Effector CD4-positive, alpha-beta T cell (primary cell): ENCODE data around the gene GNA12.

Source experiments
- DNase-seq: peaks from one replicate; pipeline ENCODE4 v3.0.0-alpha.2; 2020

Gene GNA12

GRCh38 chr7:2777898-2778535, 66.1 kb downstream of the GNA12 start:
- DNase-seq = no peak

DNA sequence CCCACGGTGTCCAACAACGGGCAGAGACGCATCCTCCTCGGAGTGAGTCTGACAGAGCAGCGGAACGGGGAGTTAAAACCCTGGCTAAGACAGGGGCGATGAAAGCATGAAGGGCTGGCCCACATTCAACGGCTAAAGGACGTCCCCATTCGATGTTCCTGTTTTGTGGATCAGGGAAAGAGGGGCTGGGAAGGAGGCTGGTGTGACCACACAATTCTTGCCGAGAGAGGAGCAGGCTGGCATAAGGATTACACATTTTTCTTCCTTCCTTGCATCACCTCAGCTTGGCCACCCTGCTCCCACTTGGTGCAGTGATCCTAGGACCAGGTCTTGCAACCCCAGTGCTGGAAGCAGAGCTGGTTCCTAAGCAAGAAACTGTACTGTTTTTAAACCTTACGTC, 67.7 kb downstream of the GNA12 start:
- DNase-seq = no peak

DNA sequence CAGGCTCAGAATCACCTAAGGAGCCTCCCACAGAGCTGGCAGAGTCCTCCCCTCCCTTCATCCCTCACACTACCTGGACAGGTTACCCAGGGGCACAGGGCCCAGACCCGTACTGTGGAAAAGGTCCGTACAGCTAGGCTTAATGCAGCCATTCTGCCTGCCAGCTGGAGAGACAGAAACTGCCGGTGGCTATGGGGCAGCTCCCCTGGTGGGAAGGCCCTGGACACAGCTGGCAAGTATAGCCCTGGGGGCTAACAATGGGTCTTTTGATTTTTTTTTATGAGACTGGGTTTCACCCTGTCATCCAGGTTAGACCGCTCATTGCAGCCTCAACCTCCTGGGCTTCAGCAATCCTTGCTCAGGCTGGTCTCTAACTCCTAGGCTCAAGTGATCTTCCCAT, 68.3 kb downstream of the GNA12 start:
- DNase-seq = no peak

- DNase-seq = no peak
These were observed 68.7 kb downstream of the GNA12 start for GRCh38 chr7:2775376-2775775.

- no peak for DNase-seq
These were observed 69.2 kb downstream of the GNA12 start for GRCh38 chr7:2774935-2775334.

GRCh38 chr7:2774280-2774679, 69.8 kb downstream of the GNA12 start:
- DNase-seq = no peak

- DNase-seq = no peak
These were observed 70.5 kb downstream of the GNA12 start for GRCh38 chr7:2773608-2774007.

DNA sequence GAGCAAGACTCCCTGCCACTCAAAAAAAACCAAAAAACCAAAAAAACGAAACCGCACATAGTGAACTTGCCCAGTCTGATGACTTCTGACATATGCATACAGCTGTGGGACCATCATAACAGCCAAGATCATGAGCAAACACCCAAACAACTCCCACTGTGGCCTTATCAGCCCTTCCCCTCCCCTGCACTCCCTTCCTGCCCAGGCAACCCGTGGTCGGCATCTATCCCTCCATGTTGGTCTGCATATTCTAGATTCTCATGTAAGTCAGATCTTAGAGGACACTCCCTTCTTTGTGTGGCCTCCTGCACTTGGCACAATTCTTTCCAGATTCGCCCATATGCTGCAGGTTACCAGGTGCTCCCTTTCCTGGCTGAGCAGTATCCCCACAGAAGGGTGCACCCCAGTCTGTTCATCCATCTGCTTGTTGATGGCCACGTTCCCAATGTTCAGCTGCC, 72.8 kb downstream of the GNA12 start:
- no peak for DNase-seq

- DNase-seq = no peak
These were observed 79.5 kb downstream of the GNA12 start for GRCh38 chr7:2764621-2765020.

DNA sequence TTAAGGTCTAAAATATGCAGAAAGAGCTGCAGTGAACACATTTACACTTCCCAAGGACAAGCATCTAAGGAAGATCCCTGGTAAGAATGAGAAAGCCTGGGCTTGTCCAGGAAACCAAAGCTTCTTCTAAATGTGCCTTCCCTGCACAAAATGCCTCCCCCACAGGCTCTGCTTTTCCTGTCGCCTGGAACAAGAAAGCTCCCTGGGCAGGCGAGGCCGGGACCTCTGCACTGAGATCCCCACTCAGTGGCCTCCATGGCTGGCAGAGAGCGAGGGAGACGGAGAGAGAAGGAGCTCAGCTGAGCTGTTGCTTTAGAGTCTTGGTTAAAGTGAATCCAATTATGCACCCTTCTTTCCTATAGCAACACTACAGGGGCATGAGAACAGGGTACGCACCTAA, 80.5 kb downstream of the GNA12 start:
- DNase-seq = no peak

DNA sequence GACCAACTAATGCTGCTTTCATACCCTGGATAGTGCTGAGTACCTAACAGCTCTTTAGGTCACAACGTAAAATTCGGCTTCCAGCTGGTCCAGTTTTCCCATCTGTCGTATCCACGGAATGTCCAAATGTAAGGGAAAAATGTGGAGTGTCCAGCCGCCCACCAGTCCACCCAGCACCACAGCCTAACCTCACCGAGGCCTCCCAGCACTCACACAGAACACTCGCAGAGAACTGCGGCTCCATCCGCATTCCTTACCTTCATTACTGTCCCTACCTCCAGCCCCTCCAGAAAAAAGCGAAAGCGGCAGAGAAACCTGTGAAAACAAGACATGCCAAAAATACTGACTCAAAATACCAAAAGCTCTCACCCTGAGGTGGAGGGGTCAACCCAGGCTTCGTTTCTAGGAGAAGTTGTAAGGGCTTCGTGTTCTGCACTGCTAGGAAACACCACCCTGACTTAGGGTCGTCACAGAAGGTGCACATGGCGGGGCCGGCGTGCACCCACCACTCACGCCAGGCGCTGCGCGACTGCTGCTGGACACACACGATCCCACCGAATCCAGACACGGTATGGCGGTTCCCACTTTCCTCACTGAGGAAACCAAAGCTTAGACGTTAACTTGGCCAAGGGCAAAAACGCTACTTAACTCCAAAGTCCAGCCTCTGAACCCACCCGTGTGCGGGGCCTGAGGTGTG, 82.2 kb downstream of the GNA12 start:
- DNase-seq = no peak

DNA sequence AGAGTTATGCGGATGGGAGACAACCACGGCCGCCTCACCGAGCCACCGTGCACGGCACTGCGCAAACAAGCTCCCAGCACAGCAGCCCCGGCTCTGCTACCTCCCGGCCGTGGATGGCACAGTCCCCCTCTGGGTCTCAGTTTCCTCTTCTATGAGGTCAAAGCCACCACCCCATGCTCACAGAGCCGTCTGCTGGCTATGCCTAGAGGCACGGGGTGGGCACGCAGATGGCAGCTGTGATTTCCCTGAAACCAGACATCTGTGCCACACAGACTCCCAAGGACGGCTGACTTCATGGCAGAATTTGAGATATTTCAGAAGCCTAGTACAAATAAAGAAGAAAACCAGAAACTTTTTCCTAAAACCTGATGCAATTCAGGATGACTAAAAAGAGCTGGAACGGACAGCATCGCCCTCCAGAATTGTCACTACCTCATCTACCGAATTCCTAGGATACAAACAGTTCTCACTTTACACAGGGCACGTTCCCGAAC, 82.9 kb downstream of the GNA12 start:
- no peak for DNase-seq

- no peak for DNase-seq
These were observed 83.8 kb downstream of the GNA12 start for GRCh38 chr7:2760098-2760889.

DNA sequence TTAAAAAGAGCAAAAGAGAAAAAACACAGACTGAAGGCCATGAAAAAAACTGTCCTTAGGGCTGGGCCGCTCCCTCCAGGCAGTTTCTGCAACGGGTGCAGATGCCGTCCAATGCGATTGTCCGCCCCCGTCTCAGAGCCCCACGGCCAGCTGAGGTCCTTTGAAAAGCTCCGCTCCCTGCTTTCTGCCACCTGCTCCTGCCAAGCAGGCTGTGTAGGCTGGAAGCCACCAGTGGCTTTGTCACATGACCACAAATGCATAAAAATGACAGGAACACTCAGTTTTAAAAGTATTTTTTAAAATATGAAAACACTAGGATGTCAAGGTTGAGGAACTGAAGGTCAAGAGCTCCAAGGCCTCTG, 84.4 kb downstream of the GNA12 start:
- DNase-seq = no peak

GRCh38 chr7:2758673-2759616, 85.2 kb downstream of the GNA12 start:
- DNase-seq = no peak

GRCh38 chr7:2757904-2758672, 86.0 kb downstream of the GNA12 start:
- no peak for DNase-seq

DNA sequence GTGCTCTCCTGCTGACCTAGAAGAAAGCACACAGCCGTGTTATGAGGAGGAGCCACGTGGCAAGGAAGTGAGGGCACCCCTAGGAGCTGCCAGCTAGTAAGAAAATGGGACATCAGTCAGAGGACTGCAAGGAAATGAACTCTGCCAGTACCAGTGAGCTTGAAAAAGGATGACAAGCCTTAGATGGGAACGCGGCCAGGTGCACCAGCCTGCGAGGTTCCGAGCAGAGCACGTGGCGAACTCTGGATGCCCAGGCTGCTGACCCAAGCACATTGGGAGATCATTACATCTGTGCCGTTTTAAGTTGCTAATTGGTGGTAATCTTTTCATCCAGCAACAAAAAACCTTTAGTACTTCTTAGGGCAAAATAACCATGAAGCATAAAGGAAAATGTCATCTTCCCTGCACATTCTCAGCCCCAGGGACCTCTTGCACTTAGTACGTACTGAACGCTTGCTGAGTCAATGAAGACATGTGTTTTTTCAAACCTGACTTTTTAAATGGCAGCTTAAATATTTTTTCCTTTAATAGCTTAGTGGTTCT, 86.7 kb downstream of the GNA12 start:
- DNase-seq = no peak

- no peak for DNase-seq
These were observed 88.6 kb downstream of the GNA12 start for GRCh38 chr7:2755531-2755930.

DNA sequence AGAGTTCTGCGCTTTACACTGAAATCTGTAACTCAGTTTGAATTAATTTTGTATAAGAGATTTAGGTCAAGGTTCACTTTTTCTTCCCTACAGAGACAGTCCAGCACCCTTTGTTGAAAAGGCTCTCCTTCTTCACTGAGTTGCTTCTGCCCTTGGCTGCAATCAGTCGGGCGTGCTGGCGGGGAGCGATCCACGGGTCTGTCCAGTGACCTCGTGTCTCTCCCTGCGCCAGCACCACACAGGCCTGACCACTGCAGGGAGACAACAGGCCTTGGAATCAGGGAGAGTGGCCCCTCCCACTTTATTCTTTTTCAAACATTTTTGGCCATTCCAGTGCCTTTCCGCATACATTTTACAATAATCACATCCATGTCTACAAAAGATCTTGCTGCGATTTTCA, 89.2 kb downstream of the GNA12 start:
- DNase-seq = no peak

DNA sequence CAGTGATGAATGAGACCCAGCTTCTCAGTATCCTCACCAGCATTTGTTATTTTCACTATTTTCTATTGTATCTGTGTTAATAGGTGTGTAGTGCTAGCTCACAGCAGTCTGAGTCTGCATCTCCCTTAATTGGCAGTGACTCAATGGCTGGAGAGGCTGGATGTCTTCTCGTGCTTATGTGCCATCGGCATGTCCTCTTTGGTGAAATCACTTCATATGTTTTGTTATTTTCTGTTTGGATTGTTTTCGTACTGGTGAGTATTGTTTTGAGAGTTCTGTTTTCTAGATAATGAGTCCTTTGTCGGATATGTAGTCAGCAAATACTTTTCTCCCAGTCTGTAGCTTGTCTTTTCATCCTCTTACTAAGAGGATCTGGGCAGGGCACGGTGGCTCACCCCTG, 90.0 kb downstream of the GNA12 start:
- DNase-seq = no peak

DNA sequence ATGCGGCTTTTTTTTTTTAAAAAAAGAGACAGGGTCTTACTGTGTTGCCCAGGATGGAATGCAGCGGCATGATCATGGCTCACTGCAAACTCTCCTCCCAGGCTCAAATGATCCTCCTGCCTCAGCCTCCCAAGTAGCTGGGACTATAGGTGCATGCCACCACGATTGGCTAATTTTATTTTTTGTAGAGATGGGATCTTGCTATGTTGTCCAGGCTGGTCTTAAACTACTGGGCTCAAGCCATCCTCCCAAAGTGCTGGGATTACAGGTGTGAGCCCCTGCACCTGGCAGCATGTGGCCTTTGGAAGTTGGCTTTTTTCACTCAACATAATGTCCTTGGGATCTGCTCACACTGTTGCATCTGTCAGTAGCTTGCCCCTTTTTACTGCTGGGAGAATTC, 91.0 kb downstream of the GNA12 start:
- DNase-seq = no peak

GRCh38 chr7:2751086-2751485, 93.0 kb downstream of the GNA12 start:
- no peak for DNase-seq
